HepG2 (cell line): ENCODE data around the gene SLC35G2. TPM values are rescaled to one million over a fixed set of nuclear protein-coding genes. Genes with fewer than 3 reads are reported as not detected.

Source experiments
- ATAC-seq: fragments of 200-7000 bp; cut with Tn5 transposase; 3 replicates; pipeline ENCODE4 v1.9.1; 2020; ENCODE audit warnings: mild to moderate bottlenecking, moderate library complexity
- BruUV-seq: library from RNA; stranded (reverse); fragments of 400-500 nt; replicated peaks from 2 replicates; lab custom pipeline; 2021; lab: Mats Ljungman, UMichigan
- CTCF ChIA-PET: fragments of 300-600 bp; formaldehyde crosslinking; extraction: SDS; loops from one replicate; lab custom pipeline; 2021; ENCODE audit warnings: low total read pairs, inconsistent platforms, low intra/inter-chr PET ratio; lab: Yijun Ruan, JAX
- POLR2A ChIA-PET: fragments of 350-600 bp; sonication (Branson Sonifier 250); formaldehyde crosslinking; loops from one replicate; lab custom pipeline; 2020; ENCODE audit warnings: antibody characterized with exemption, inconsistent platforms; lab: Yijun Ruan, JAX
- DNase-seq: peaks from one replicate; pipeline ENCODE4 v3.0.0-alpha.2; 2015; ENCODE audit warnings: low spot score
- FAIRE-seq: peaks from 3 replicates; lab custom pipeline; 2011; peaks lifted over from hg19 to GRCh38; lab: Jason Lieb, UNC
- H2AFZ ChIP-seq: one replicate; pipeline ENCODE4 v1.6.1; 2011; ENCODE audit warnings: low read length, inconsistent platforms
- H3K27ac ChIP-seq: fragments of 300-600 bp; 3 replicates; pipeline ENCODE4 v1.8.0; 2011; ENCODE audit warnings: mixed run types, mild to moderate bottlenecking, mixed read lengths, low read length, inconsistent platforms; ENCODE audit not compliant: insufficient read depth; ENCODE audit errors: extremely low read length
- H3K27me3 ChIP-seq, 2 experiments: fragments of 200-600 bp in 1 of 2; 2 replicates in 1 of 2; 3 replicates in 1 of 2; pipeline versions ENCODE4 v1.6.0 to v1.8.0; 2011; ENCODE audit warnings: low read length in 2 of 2, mild to moderate bottlenecking in 2 of 2, moderate library complexity in 2 of 2, inconsistent platforms in 1 of 2; ENCODE audit not compliant: insufficient read depth in 2 of 2, control insufficient read depth in 1 of 2
- H3K36me3 ChIP-seq, 2 experiments: fragments of 200-600 bp in 1 of 2; replicated peaks in 1 of 2; 2 replicates in 1 of 2; 3 replicates in 1 of 2; pipeline versions ENCODE4 v1.5.1 to v1.8.0; 2011; ENCODE audit warnings: low read length in 2 of 2, inconsistent platforms in 1 of 2; ENCODE audit not compliant: insufficient read depth in 2 of 2, control insufficient read depth in 1 of 2
- H3K4me1 ChIP-seq: 2 replicates; pipeline ENCODE4 v1.5.1; 2012; ENCODE audit warnings: low read length, inconsistent platforms; ENCODE audit not compliant: insufficient read depth
- H3K4me2 ChIP-seq: 2 replicates; pipeline ENCODE4 v1.6.0; 2011; ENCODE audit warnings: low read depth, low read length, inconsistent platforms
- H3K4me3 ChIP-seq, 3 experiments: fragments of 200-600 bp in 1 of 3; sonication (generic), shearing (Covaris generic) in 1 of 3; replicated peaks in 1 of 3; 2 replicates each; pipeline ENCODE4 v1.5.1; 2011 to 2016; ENCODE audit warnings: low read length in 3 of 3, inconsistent platforms in 2 of 3, low read depth in 2 of 3, mild to moderate bottlenecking in 2 of 3, control low read depth in 1 of 3, mixed read lengths in 1 of 3; ENCODE audit not compliant: insufficient read depth in 1 of 3
- H3K79me2 ChIP-seq: one replicate; pipeline ENCODE4 v1.6.1; 2011; ENCODE audit warnings: low read length, inconsistent platforms; ENCODE audit not compliant: insufficient read depth
- H3K9ac ChIP-seq: 2 replicates; pipeline ENCODE4 v1.6.0; 2011; ENCODE audit warnings: mild to moderate bottlenecking, low read depth, low read length, inconsistent platforms; ENCODE audit not compliant: insufficient read depth
- H3K9me3 ChIP-seq: 2 replicates; pipeline ENCODE4 v1.5.1; 2012; ENCODE audit warnings: mild to moderate bottlenecking, low read length
- H4K20me1 ChIP-seq: 2 replicates; pipeline ENCODE4 v1.6.0; 2011; ENCODE audit warnings: inconsistent platforms, mild to moderate bottlenecking, low read length, moderate library complexity; ENCODE audit not compliant: insufficient read depth
- AFF4 ChIP-seq: sonication (generic); formaldehyde crosslinking; IDR thresholded peaks from 2 replicates; pipeline ENCODE4 v1.4.0; 2020; ENCODE audit warnings: missing genetic modification reagents
- FOXM1 ChIP-seq: sonication (generic); formaldehyde crosslinking; IDR thresholded peaks from 2 replicates; pipeline ENCODE4 v1.5.0; 2020; ENCODE audit warnings: missing genetic modification reagents
- GATAD2A ChIP-seq: IDR thresholded peaks from 2 replicates; pipeline ENCODE4 v1.6.1; 2016
- NBN ChIP-seq: fragments of 450-650 bp; conservative IDR thresholded peaks from 2 replicates; pipeline ENCODE4 v1.6.1; 2017
- NFKBIZ ChIP-seq: IDR thresholded peaks from 2 replicates; pipeline ENCODE4 v1.6.1; 2018; ENCODE audit warnings: missing genetic modification reagents, missing compliant biosample characterization
- NR1H2 ChIP-seq: sonication (generic); formaldehyde crosslinking; IDR thresholded peaks from 2 replicates; pipeline ENCODE4 v1.8.1; 2022; ENCODE audit warnings: low read depth, missing genetic modification reagents, borderline replicate concordance
- SIX1 ChIP-seq: sonication (generic); formaldehyde crosslinking; IDR thresholded peaks from 2 replicates; pipeline ENCODE4 v1.4.0; 2020; ENCODE audit warnings: missing genetic modification reagents, borderline replicate concordance
- ZFP36L1 ChIP-seq: sonication (generic); formaldehyde crosslinking; IDR thresholded peaks from 2 replicates; pipeline ENCODE4 v1.8.0; 2022; ENCODE audit warnings: mild to moderate bottlenecking, missing genetic modification reagents, moderate library complexity
- ZNF12 ChIP-seq: sonication (generic); formaldehyde crosslinking; IDR thresholded peaks from 2 replicates; pipeline ENCODE4 v1.5.0; 2020; ENCODE audit warnings: missing genetic modification reagents
- ZNF235 ChIP-seq: sonication (generic); formaldehyde crosslinking; IDR thresholded peaks from 2 replicates; pipeline ENCODE4 v1.8.1; 2023; ENCODE audit warnings: mild to moderate bottlenecking, missing genetic modification reagents, borderline replicate concordance
- ZNF674 ChIP-seq: sonication (generic); formaldehyde crosslinking; IDR thresholded peaks from 2 replicates; pipeline ENCODE4 v1.5.0; 2020; ENCODE audit warnings: low read depth, mild to moderate bottlenecking, missing genetic modification reagents
- ZNF75D ChIP-seq: sonication (generic); formaldehyde crosslinking; IDR thresholded peaks from 2 replicates; pipeline ENCODE4 v1.8.1; 2023; ENCODE audit warnings: missing genetic modification reagents, mild to moderate bottlenecking, borderline replicate concordance
- ZSCAN5A ChIP-seq: sonication (generic); formaldehyde crosslinking; IDR thresholded peaks from 2 replicates; pipeline ENCODE4 v1.8.0; 2022; ENCODE audit warnings: mild to moderate bottlenecking, missing genetic modification reagents, borderline replicate concordance
- WGBS: methylation state at CpG from one replicate; pipeline ENCODE4 v1.1.6; 2017; ENCODE audit warnings: low lambda C conversion rate; 5-methylcytosine and 5-hydroxymethylcytosine counted together
- in situ Hi-C: cut with HindIII; loops from 2 replicates; pipeline ENCODE4 v1.10.0; 2017; ENCODE audit warnings: low pct_unique_long_range_greater_than_20kb; ENCODE audit not compliant: extremely low pct_ligation_motif_present
- intact Hi-C: fragments of 100-400 bp; cut with micrococcal nuclease; formaldehyde crosslinking; loops from one replicate; pipeline ENCODE4 v1.10.0; 2022; ENCODE audit not compliant: unreplicated experiment
- polyA plus RNA-seq, 8 experiments: library from polyadenylated mRNA; depleted of rRNA in 3 of 8; stranded (reverse) in 7 of 8; unstranded in 1 of 8; fragments of >200 nt; fragmentation: Illumina TruSeq in 4 of 8; extraction: Trizol in 4 of 8; gene quantifications; 2 replicates each; pipeline versions ENCODE4 v1.2.1 to v1.2.3, GENCODE V29; 2011 to 2016; ENCODE audit warnings: low read depth in 4 of 8, missing spikeins in 1 of 8, mixed read lengths in 1 of 8; ENCODE audit not compliant: insufficient read depth in 1 of 8
- total RNA-seq, 5 experiments: library from RNA; depleted of rRNA; stranded (reverse); fragments of >200 nt; fragmentation: Illumina TruSeq; extraction: Trizol; gene quantifications; 2 replicates each; pipeline ENCODE4 v1.2.3, GENCODE V29; 2016; ENCODE audit warnings: low read depth in 1 of 5

SLC35G2 gene
- total and polyA plus RNA-seq, 2 of the 13 experiments (the other 11 are each of a cell fraction or from before 2014, with no cell fraction given) = 7.6 to 10.3 TPM

- no peak for ATAC-seq
- Histone ChIP-seq H3K4me3 (peak overlapping the region in 1 of 3 experiments; percentile 88; a peak in 2 of 6 replicates), H3K79me2 (peaks cover 32% of the 10 kb centered on the region), H3K9me3 (no peaks in the 10 kb centered on the region), H3K27ac (no peak overlapping the region), H3K27me3 (no peaks in the 10 kb centered on the region; a peak in 1 of 5 replicates), H4K20me1 (no peaks in the 10 kb centered on the region; the same call in 1 of the 2 replicates), H3K4me1 (peaks cover 14% of the 10 kb centered on the region), H3K9ac (peak overlapping the region; percentile 75; the same call in 1 of the 2 replicates), H2AFZ (no peak overlapping the region), H3K4me2 (peak overlapping the region; percentile 97), H3K36me3 (no peaks in the 10 kb centered on the region)
- DNase-seq = no peak
- 85% methylated on average over 4 of the region's 4 CpGs for WGBS
- ChIA-PET POLR2A (interaction anchor here (2.1 to 3.3 kb wide), 2 partner anchors 9 to 108 kb away, joined by 16 to 39 read pairs; partner anchors contain the start of gene STAG1), CTCF (no interaction called here)
- TF ChIP-seq NBN (no peak), ZNF12 (CRISPR knock-in tag) (no peak), ZFP36L1 (no peak), GATAD2A (no peak), FOXM1 (CRISPR knock-in tag) (no peak), ZNF235 (CRISPR knock-in tag) (no peak), SIX1 (peak; percentile 44; the same call in 1 of the 2 replicates), NR1H2 (CRISPR knock-in tag) (no peak)
- in situ Hi-C loops = no loop called here
- no TSS peak for BruUV-seq
- intact Hi-C loops = loop anchor here (5.0 kb wide), 2 partner anchors 92 to 783 kb away; no protein-coding TSS in a partner anchor
- FAIRE-seq = no peak
These were observed 41.6 kb downstream of the SLC35G2 start for GRCh38 chr3:136860541-136860940.

DNA sequence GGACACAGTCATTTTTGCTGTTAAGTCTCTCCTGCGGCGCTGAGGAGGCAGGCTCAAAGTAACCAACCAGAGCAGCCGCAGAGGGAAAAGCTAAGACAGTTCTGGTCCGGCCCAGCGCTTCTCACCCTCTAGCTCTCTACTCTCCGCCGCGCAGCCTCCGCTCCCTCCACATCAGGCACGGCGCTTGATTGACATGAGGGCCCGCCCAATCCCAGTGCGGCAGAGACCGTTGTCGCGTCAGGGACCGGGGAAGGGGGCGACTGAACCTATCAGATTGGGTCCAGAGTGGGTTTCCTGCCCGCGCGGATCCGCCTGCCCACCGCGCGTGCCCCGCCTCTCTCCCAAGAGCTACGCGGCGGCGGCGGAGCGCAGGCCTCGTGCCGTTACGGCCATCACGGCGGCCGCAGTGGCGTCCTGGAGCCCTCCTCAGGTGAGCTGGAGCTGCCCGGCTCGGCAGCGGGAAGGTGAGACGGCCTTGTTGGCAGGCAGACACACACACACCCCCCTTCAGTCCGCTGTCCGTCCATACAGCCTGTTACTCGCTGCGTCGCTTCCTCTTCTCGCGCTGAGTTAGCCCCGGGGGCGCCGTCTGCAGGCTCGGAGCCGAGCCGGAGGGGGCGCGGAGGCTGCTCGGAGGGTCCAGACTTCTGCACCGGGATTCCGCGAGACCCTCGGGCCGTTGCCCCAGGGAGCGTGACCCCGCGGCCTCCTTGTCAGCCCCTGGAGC, 43.1 kb downstream of the SLC35G2 start, which contains the start of gene NCK1:
Gene NCK1 (plus strand): TSS at position 319 of the 727 bp plus-strand sequence. CDS start 65,794 bp downstream, outside the sequence.
- in situ Hi-C loops = no loop called here
- POLR2A ChIA-PET = interaction anchor here (0.7 to 3.3 kb wide), 20 partner anchors 11 to 666 kb away, joined by 3 to 39 read pairs (median 4); partner anchors contain the start of genes MSL2, SLC35G2 and STAG1
- peak; percentile 97 for ATAC-seq
- Histone ChIP-seq H3K9me3 (no peaks in the 10 kb centered on the region), H3K27ac (peak within 1 kb of the TSS; percentile 90), H4K20me1 (no peaks in the 10 kb centered on the region; the same call in 1 of the 2 replicates), H3K4me1 (peaks cover 29% of the 10 kb centered on the region), H3K4me3 (peak within 1 kb of the TSS; percentile 79 to 88 (median 87)), H3K36me3 (no peaks in the 10 kb centered on the region), H3K4me2 (peak within 1 kb of the TSS; percentile 97), H3K27me3 (no peaks in the 10 kb centered on the region; a peak in 1 of 5 replicates), H2AFZ (peak within 1 kb of the TSS; percentile 92), H3K79me2 (peaks cover 46% of the 10 kb centered on the region), H3K9ac (peak within 1 kb of the TSS; percentile 80)
- 2% methylated on average over 22 of the region's 67 CpGs for WGBS
- no TSS peak for BruUV-seq
- DNase-seq = peak; percentile 95
- CTCF ChIA-PET = no interaction called here
- intact Hi-C loops = loop anchor here (1.0 to 5.0 kb wide), 5 partner anchors 44 to 785 kb away; partner anchors contain the start of gene STAG1
- FAIRE-seq = no peak
- peak; percentile 16; the same call in 1 of the 2 replicates for TF ChIP-seq ZNF674
- TF ChIP-seq ZSCAN5A (CRISPR knock-in tag) = no peak
- 0 out of 2 replicates have a peak, but pooled peaks have one; percentile 13 for TF ChIP-seq AFF4 (CRISPR knock-in tag)
- TF ChIP-seq NFKBIZ (CRISPR knock-in tag) = peak; percentile 61
- TF ChIP-seq ZNF75D = no peak
